Neural crest cell (in vitro differentiated cells): Measurements from ENCODE around the gene LST1. TPM values are rescaled to one million over a fixed set of nuclear protein-coding genes. Genes with fewer than 3 reads are reported as not detected.
A peak's percentile ranks its signal among the peaks of the same experiment; 100 is the strongest.

Source experiments
- DNase-seq: peaks from one replicate; pipeline ENCODE4 v3.0.0; 2021; ENCODE audit warnings: low read depth, mixed read lengths, low spot score
- H3K27ac Mint-ChIP-seq: one replicate; pipeline ENCODE4 v1.8.0; 2021; ENCODE audit warnings: mild to moderate bottlenecking, mixed read lengths; ENCODE audit not compliant: unreplicated experiment
- H3K27me3 Mint-ChIP-seq: 2 replicates; pipeline ENCODE4 v1.8.0; 2021; ENCODE audit warnings: low read depth, mild to moderate bottlenecking, mixed read lengths
- H3K36me3 Mint-ChIP-seq: 2 replicates; pipeline ENCODE4 v1.8.0; 2021; ENCODE audit warnings: low read depth, mild to moderate bottlenecking, mixed read lengths
- H3K4me1 Mint-ChIP-seq: 2 replicates; pipeline ENCODE4 v1.8.0; 2021; ENCODE audit warnings: mixed read lengths
- H3K4me3 Mint-ChIP-seq: one replicate; pipeline ENCODE4 v1.8.0; 2021; ENCODE audit warnings: mild to moderate bottlenecking, mixed read lengths
- H3K9me3 Mint-ChIP-seq: 2 replicates; pipeline ENCODE4 v1.8.0; 2021; ENCODE audit warnings: mixed read lengths
- CTCF ChIP-seq: fragments of 200-600 bp; sonication (generic); conservative IDR thresholded peaks from 2 replicates; pipeline ENCODE4 v1.5.0; 2021; ENCODE audit warnings: antibody characterized with exemption, mild to moderate bottlenecking
- total RNA-seq: library from RNA; stranded (reverse); gene quantifications from 2 replicates; pipeline ENCODE4 v1.2.1, GENCODE V29; 2021

Gene LST1
- total RNA-seq, 1 donor from 2014 or later, result not detected

- Mint-ChIP-seq H3K27me3 (peaks cover 18% of the 10 kb centered on the region), H3K4me1 (peaks cover 16% of the 10 kb centered on the region), H3K9me3 (no peaks in the 10 kb centered on the region), H3K36me3 (no peaks in the 10 kb centered on the region), H3K4me3 (no peak overlapping the region), H3K27ac (peak overlapping the region; percentile 35)
- no peak for TF ChIP-seq CTCF
- DNase-seq, result no peak
These were observed 9.0 kb upstream of the LST1 start for GRCh38 chr6:31576897-31577578.

GRCh38 chr6:31577579-31577966 is 8.5 kb upstream of the LST1 start:
- Mint-ChIP-seq H3K9me3 (no peaks in the 10 kb centered on the region), H3K27ac (no peak overlapping the region), H3K36me3 (no peaks in the 10 kb centered on the region), H3K4me3 (no peak overlapping the region), H3K4me1 (peaks cover 16% of the 10 kb centered on the region), H3K27me3 (peaks cover 18% of the 10 kb centered on the region)
- no peak for TF ChIP-seq CTCF
- no peak for DNase-seq

DNA sequence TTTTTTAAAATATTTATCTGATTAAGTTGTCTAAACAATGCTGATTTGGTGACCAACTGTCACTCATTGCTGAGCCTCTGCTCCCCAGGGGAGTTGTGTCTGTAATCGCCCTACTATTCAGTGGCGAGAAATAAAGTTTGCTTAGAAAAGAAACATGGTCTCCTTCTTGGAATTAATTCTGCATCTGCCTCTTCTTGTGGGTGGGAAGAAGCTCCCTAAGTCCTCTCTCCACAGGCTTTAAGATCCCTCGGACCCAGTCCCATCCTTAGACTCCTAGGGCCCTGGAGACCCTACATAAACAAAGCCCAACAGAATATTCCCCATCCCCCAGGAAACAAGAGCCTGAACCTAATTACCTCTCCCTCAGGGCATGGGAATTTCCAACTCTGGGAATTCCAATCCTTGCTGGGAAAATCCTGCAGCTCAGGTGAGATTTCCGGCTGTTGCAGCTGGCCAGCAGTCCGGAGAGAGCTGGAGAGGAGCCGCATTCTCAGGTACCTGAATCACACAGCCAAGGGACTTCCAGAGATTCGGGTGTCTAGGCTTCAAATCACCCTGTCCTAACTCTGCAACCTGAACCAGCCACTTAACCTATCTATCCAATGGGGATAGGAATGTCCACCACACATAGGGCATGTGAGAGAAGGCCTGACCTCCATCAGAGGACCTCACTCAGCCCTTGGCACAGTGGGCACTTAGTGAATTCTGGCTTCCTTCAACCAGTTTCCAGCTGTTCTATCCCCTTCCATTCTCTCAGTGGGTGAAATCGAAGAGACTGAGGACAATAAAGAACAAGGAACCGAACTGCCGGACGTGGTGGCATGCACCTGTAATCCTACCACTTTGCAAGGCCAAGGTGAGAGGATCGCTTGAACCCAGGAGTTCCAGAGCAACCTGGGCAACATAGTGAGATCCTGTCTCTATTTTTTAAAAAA is 7.6 kb upstream of the LST1 start:
- Mint-ChIP-seq H3K27ac (no peak overlapping the region), H3K27me3 (peaks cover 15% of the 10 kb centered on the region), H3K36me3 (no peaks in the 10 kb centered on the region), H3K4me3 (no peak overlapping the region), H3K9me3 (no peaks in the 10 kb centered on the region), H3K4me1 (peaks cover 16% of the 10 kb centered on the region)
- TF ChIP-seq CTCF, result no peak
- no peak for DNase-seq

DNA sequence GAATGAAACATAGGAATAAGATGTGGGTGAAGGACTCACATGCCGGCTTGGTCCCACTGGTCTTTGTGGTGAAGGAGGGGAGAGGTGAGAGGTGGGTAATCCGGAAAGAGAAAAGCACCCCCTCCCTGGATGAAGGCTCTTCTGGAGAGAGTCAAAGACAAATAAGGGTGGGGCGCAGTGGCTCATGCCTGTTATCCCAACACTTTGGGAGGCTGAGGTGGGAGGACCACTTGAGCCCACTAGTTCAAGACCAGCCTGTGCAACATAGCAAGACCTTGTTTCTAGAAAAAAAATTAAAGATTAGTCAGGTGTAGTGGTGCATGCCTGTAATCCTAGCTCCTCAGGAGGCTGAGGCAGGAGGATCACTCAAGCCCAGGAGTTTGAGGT is 7.0 kb upstream of the LST1 start:
- H3K27me3 Mint-ChIP-seq, result peaks cover 15% of the 10 kb centered on the region
- peaks cover 16% of the 10 kb centered on the region for H3K4me1 Mint-ChIP-seq
- no peaks in the 10 kb centered on the region for H3K9me3 Mint-ChIP-seq
- H3K27ac Mint-ChIP-seq, result no peak overlapping the region
- no peak overlapping the region for H3K4me3 Mint-ChIP-seq
- no peak for DNase-seq
- TF ChIP-seq CTCF, result no peak
- H3K36me3 Mint-ChIP-seq, result no peaks in the 10 kb centered on the region

GRCh38 chr6:31579546-31580437 is 6.3 kb upstream of the LST1 start:
- no peak for TF ChIP-seq CTCF
- Mint-ChIP-seq H3K27ac (no peak overlapping the region), H3K9me3 (no peaks in the 10 kb centered on the region), H3K4me1 (peaks cover 16% of the 10 kb centered on the region), H3K4me3 (peak overlapping the region; percentile 66), H3K36me3 (no peaks in the 10 kb centered on the region), H3K27me3 (peaks cover 15% of the 10 kb centered on the region)
- no peak for DNase-seq
